PC-9 (cell line): ENCODE measurements around the gene RPS3A. TPM values are rescaled to one million over a fixed set of nuclear protein-coding genes. Genes with fewer than 3 reads are reported as not detected.
"Not testable (repeated sequence)": the region's sequence is repeated elsewhere in the genome, so short reads cannot be mapped to it uniquely, and the experiment has no call there.

Experiments
- BruUV-seq: library from RNA; stranded (reverse); fragments of 400-500 nt; replicated peaks from 2 replicates; lab custom pipeline; 2021; lab: Mats Ljungman, UMichigan
- CTCF ChIA-PET: fragments of 300-600 bp; sonication (Branson Sonifier 250); formaldehyde crosslinking; loops from one replicate; lab custom pipeline; 2022; ENCODE audit warnings: antibody characterized with exemption; lab: Charles Lee
- POLR2A ChIA-PET: fragments of 300-600 bp; sonication (Branson Sonifier 250); formaldehyde crosslinking; loops from one replicate; lab custom pipeline; 2022; ENCODE audit warnings: antibody characterized with exemption; ENCODE audit not compliant: unreplicated experiment; lab: Charles Lee
- DNase-seq, 2 experiments: peaks; one replicate each; pipeline versions ENCODE4 v3.0.0 to v3.0.0-alpha.2; 2015 to 2022; ENCODE audit warnings: mixed read lengths in 1 of 2
- H2AFZ ChIP-seq: fragments of 200-600 bp; sonication (generic); 2 replicates; pipeline ENCODE4 v1.8.1; 2017; ENCODE audit warnings: antibody characterized with exemption
- H3F3A ChIP-seq: fragments of 200-600 bp; sonication (generic); 2 replicates; pipeline ENCODE4 v1.8.1; 2017; ENCODE audit warnings: antibody characterized with exemption, mild to moderate bottlenecking, low read depth; ENCODE audit not compliant: insufficient read depth
- H3K27ac ChIP-seq: fragments of 200-600 bp; sonication (generic); 2 replicates; pipeline ENCODE4 v1.6.1; 2016; ENCODE audit warnings: mixed run types
- H3K27me3 ChIP-seq: fragments of 200-600 bp; sonication (generic); 2 replicates; pipeline ENCODE4 v1.6.1; 2016; ENCODE audit warnings: low read depth, mixed run types; ENCODE audit not compliant: insufficient read depth
- H3K36me3 ChIP-seq: fragments of 200-600 bp; sonication (generic); 2 replicates; pipeline ENCODE4 v1.6.1; 2016; ENCODE audit warnings: low read depth, mixed run types
- H3K4me1 ChIP-seq: fragments of 200-600 bp; sonication (generic); replicated peaks from 2 replicates; pipeline ENCODE4 v1.6.1; 2016; ENCODE audit warnings: mixed run types; ENCODE audit not compliant: insufficient read depth
- H3K4me2 ChIP-seq: fragments of 200-600 bp; sonication (generic); 2 replicates; pipeline ENCODE4 v1.6.1; 2017; ENCODE audit warnings: mixed run types
- H3K4me3 ChIP-seq: fragments of 200-600 bp; sonication (generic); 2 replicates; pipeline ENCODE4 v1.6.1; 2016; ENCODE audit warnings: mixed run types
- H3K79me2 ChIP-seq: fragments of 200-600 bp; sonication (generic); 2 replicates; pipeline ENCODE4 v1.6.1; 2017; ENCODE audit warnings: low read depth, mixed run types
- H3K9me2 ChIP-seq: fragments of 200-600 bp; sonication (generic); 2 replicates; pipeline ENCODE4 v1.8.1; 2017; ENCODE audit warnings: mild to moderate bottlenecking; ENCODE audit not compliant: insufficient read depth
- H3K9me3 ChIP-seq: fragments of 200-600 bp; sonication (generic); 2 replicates; pipeline ENCODE4 v1.8.1; 2016; ENCODE audit warnings: low read depth; ENCODE audit not compliant: insufficient read depth
- H4K20me1 ChIP-seq: fragments of 200-600 bp; sonication (generic); 2 replicates; pipeline ENCODE4 v1.8.1; 2017; ENCODE audit not compliant: insufficient read depth
- CTCF ChIP-seq: fragments of 200-600 bp; sonication (generic); conservative IDR thresholded peaks from 2 replicates; pipeline ENCODE4 v1.6.1; 2017; ENCODE audit warnings: mixed run types, antibody characterized with exemption, mild to moderate bottlenecking, moderate library complexity
- EZH2 ChIP-seq: fragments of 200-600 bp; sonication (generic); IDR thresholded peaks from 2 replicates; pipeline ENCODE4 v1.8.0; 2017; ENCODE audit warnings: antibody characterized with exemption, low read depth
- intact Hi-C: fragments of 100-400 bp; cut with micrococcal nuclease; formaldehyde crosslinking; loops from one replicate; pipeline ENCODE4 v1.10.0; 2022; ENCODE audit not compliant: unreplicated experiment
- total RNA-seq: library from RNA; stranded (reverse); gene quantifications from 2 replicates; pipeline ENCODE4 v1.2.3, GENCODE V29; 2021

The RPS3A gene
- total RNA-seq, 1 experiment from 2014 or later, result 1,663 TPM

- H3K4me2 ChIP-seq, result no peak overlapping the region
- H3K36me3 ChIP-seq, result no peaks in the 10 kb centered on the region
- DNase-seq, result no peak
- H3K79me2 ChIP-seq, result no peaks in the 10 kb centered on the region
- no peaks in the 10 kb centered on the region for H4K20me1 ChIP-seq
- ChIA-PET CTCF (no interaction called here), POLR2A (interaction anchor here (0.6 kb wide), 1 partner anchor 263 kb away, joined by 4 read pairs; no protein-coding TSS in a partner anchor)
- H3K9me2 ChIP-seq, result no peaks in the 10 kb centered on the region
- H2AFZ ChIP-seq, result no peak overlapping the region
- intact Hi-C loops, result no loop called here
- H3F3A ChIP-seq, result no peaks in the 10 kb centered on the region
- H3K4me1 ChIP-seq, result no peaks in the 10 kb centered on the region
- H3K9me3 ChIP-seq, result no peaks in the 10 kb centered on the region
- H3K27ac ChIP-seq, result no peak overlapping the region
- no peak overlapping the region for H3K4me3 ChIP-seq
- BruUV-seq, result no TSS peak
- no peak for TF ChIP-seq CTCF
- no peak for TF ChIP-seq EZH2
- no peaks in the 10 kb centered on the region for H3K27me3 ChIP-seq
These were observed 32.0 kb upstream of the RPS3A start for GRCh38 chr4:151067316-151067970.

GRCh38 chr4:151074416-151074916 is 25.0 kb upstream of the RPS3A start:
- BruUV-seq, result no TSS peak
- Histone ChIP-seq H3K4me2 (no peak overlapping the region), H3K4me3 (no peak overlapping the region), H3K9me3 (no peaks in the 10 kb centered on the region), H3K27me3 (no peaks in the 10 kb centered on the region), H2AFZ (no peak overlapping the region), H3K36me3 (no peaks in the 10 kb centered on the region), H3K4me1 (no peaks in the 10 kb centered on the region), H4K20me1 (no peaks in the 10 kb centered on the region), H3F3A (no peaks in the 10 kb centered on the region), H3K9me2 (no peaks in the 10 kb centered on the region), H3K27ac (no peak overlapping the region), H3K79me2 (no peaks in the 10 kb centered on the region)
- ChIA-PET CTCF (no interaction called here), POLR2A (interaction anchor here (0.6 kb wide), 1 partner anchor 13 kb away, joined by 3 read pairs; no protein-coding TSS in a partner anchor)
- no peak for DNase-seq
- intact Hi-C loops, result no loop called here
- TF ChIP-seq EZH2 (no peak), CTCF (no peak)

GRCh38 chr4:151077978-151078377 is 21.4 kb upstream of the RPS3A start:
- intact Hi-C loops, H3K9me2 ChIP-seq, H3K27me3 ChIP-seq, H3K9me3 ChIP-seq, POLR2A ChIA-PET, BruUV-seq, H3K4me2 ChIP-seq, H4K20me1 ChIP-seq, H3K4me3 ChIP-seq, H2AFZ ChIP-seq, CTCF ChIA-PET, H3K79me2 ChIP-seq, H3K27ac ChIP-seq, H3K36me3 ChIP-seq, DNase-seq, H3F3A ChIP-seq, H3K4me1 ChIP-seq: not testable (repeated sequence)
